ENCODE data around the gene CTTNBP2. TPM values are rescaled to one million over a fixed set of nuclear protein-coding genes. Genes with fewer than 3 reads are reported as not detected.

Gene CTTNBP2
- polyA plus RNA-seq, 1 of the 3 experiments (the other 2 are of a cell fraction), result not detected

- H4K20me1 ChIP-seq (ENCODE audit: insufficient read depth), result no peaks in the 10 kb centered on the region
- H3K36me3 ChIP-seq (replicated peaks in 1 of 2; ENCODE audit: control insufficient read depth in 1 of 2, insufficient read depth in 2 of 2, low read length in 1 of 2), result no peaks in the 10 kb centered on the region
- CTCF ChIA-PET, result interaction anchor here (1.4 kb wide), 1 partner anchor 439 kb away, joined by 3 read pairs; no protein-coding TSS in a partner anchor
- no peak overlapping the region for H3K4me2 ChIP-seq
- no peaks in the 10 kb centered on the region for H3K4me1 ChIP-seq (ENCODE audit: control insufficient read depth in 1 of 2, insufficient read depth in 2 of 2, low read depth in 1 of 2, low read length in 1 of 2)
- DNase-seq, result no peak
- no peaks in the 10 kb centered on the region for H3K27me3 ChIP-seq (ENCODE audit: insufficient read depth)
- no peak for TF ChIP-seq FOXM1 (IDR thresholded peaks at IDR 0.05; ENCODE audit: low read depth)
- no peak for TF ChIP-seq EP300 (IDR thresholded peaks at IDR 0.05; ENCODE audit: borderline replicate concordance in 1 of 2, low read depth in 1 of 2, low read length in 1 of 2)
- TF ChIP-seq RCOR1 (IDR thresholded peaks at IDR 0.05; ENCODE audit: low read length), result no peak
- no peak for TF ChIP-seq NFIC (IDR thresholded peaks at IDR 0.05; ENCODE audit: borderline replicate concordance)
- TF ChIP-seq, protein P1, sequence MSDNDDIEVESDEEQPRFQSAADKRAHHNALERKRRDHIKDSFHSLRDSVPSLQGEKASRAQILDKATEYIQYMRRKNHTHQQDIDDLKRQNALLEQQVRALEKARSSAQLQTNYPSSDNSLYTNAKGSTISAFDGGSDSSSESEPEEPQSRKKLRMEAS (IDR thresholded peaks at IDR 0.05; ENCODE audit: low read depth), result no peak
- no peak for TF ChIP-seq RAD21 (IDR thresholded peaks at IDR 0.05; ENCODE audit: low read length)
- TF ChIP-seq, protein P2, sequence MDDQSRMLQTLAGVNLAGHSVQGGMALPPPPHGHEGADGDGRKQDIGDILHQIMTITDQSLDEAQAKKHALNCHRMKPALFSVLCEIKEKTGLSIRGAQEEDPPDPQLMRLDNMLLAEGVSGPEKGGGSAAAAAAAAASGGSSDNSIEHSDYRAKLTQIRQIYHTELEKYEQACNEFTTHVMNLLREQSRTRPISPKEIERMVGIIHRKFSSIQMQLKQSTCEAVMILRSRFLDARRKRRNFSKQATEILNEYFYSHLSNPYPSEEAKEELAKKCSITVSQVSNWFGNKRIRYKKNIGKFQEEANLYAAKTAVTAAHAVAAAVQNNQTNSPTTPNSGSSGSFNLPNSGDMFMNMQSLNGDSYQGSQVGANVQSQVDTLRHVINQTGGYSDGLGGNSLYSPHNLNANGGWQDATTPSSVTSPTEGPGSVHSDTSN (IDR thresholded peaks at IDR 0.05), result no peak
- TF ChIP-seq YY1 (IDR thresholded peaks at IDR 0.05; ENCODE audit: low read depth), result no peak
- POLR2A ChIA-PET, result interaction anchor here (0.7 kb wide), 1 partner anchor 263 kb away, joined by 3 read pairs; no protein-coding TSS in a partner anchor
- H3K9me3 ChIP-seq, result no peaks in the 10 kb centered on the region
- H3K9ac ChIP-seq, result no peak overlapping the region
- 12% methylated on average over 4 of the region's 4 CpGs for WGBS (ENCODE audit: low lambda C conversion rate)
- H2AFZ ChIP-seq (ENCODE audit: low read depth), result no peak overlapping the region
- H3K79me2 ChIP-seq (ENCODE audit: insufficient read depth), result no peaks in the 10 kb centered on the region
- H3K27ac ChIP-seq (ENCODE audit: low read depth in 2 of 2, low read length in 1 of 2), result no peak overlapping the region
- H3K9me2 ChIP-seq, result 0 out of 2 replicates have a peak, but pooled peaks cover 3% of the 10 kb centered on the region
- H3K4me3 ChIP-seq (ENCODE audit: low read depth in 2 of 2, low read length in 1 of 2), result no peak overlapping the region
- H3F3A ChIP-seq (replicated peaks; ENCODE audit: insufficient read depth), result no peaks in the 10 kb centered on the region
Observed at GRCh38 chr7:117757440-117757839, 115.8 kb downstream of the CTTNBP2 start.

- POLR2A ChIA-PET, result no interaction called here
- H4K20me1 ChIP-seq (ENCODE audit: insufficient read depth), result no peaks in the 10 kb centered on the region
- no peak overlapping the region for H3K4me3 ChIP-seq (ENCODE audit: low read depth in 2 of 2, low read length in 1 of 2)
- 0 out of 2 replicates have a peak, but pooled peaks cover 3% of the 10 kb centered on the region for H3K9me2 ChIP-seq
- DNase-seq, result no peak
- H3K4me1 ChIP-seq (ENCODE audit: control insufficient read depth in 1 of 2, insufficient read depth in 2 of 2, low read depth in 1 of 2, low read length in 1 of 2), result no peaks in the 10 kb centered on the region
- TF ChIP-seq FOXJ3 (CRISPR knock-in tag; IDR thresholded peaks at IDR 0.05) (no peak), ELF1 (IDR thresholded peaks at IDR 0.05) (no peak)
- no peak overlapping the region for H2AFZ ChIP-seq (ENCODE audit: low read depth)
- H3K27ac ChIP-seq (ENCODE audit: low read depth in 2 of 2, low read length in 1 of 2), result no peak overlapping the region
- CTCF ChIA-PET, result interaction anchor here (1.4 kb wide), 1 partner anchor 440 kb away, joined by 3 read pairs; no protein-coding TSS in a partner anchor
- H3F3A ChIP-seq (replicated peaks; ENCODE audit: insufficient read depth), result no peaks in the 10 kb centered on the region
- no peak overlapping the region for H3K9ac ChIP-seq
- H3K27me3 ChIP-seq (ENCODE audit: insufficient read depth), result no peaks in the 10 kb centered on the region
- H3K4me2 ChIP-seq, result no peak overlapping the region
- 8% methylated on average over 5 of the region's 5 CpGs for WGBS (ENCODE audit: low lambda C conversion rate)
- no peaks in the 10 kb centered on the region for H3K36me3 ChIP-seq (replicated peaks in 1 of 2; ENCODE audit: control insufficient read depth in 1 of 2, insufficient read depth in 2 of 2, low read length in 1 of 2)
- no peaks in the 10 kb centered on the region for H3K79me2 ChIP-seq (ENCODE audit: insufficient read depth)
- H3K9me3 ChIP-seq, result no peaks in the 10 kb centered on the region
Observed at GRCh38 chr7:117756586-117757085, 116.6 kb downstream of the CTTNBP2 start.

DNA sequence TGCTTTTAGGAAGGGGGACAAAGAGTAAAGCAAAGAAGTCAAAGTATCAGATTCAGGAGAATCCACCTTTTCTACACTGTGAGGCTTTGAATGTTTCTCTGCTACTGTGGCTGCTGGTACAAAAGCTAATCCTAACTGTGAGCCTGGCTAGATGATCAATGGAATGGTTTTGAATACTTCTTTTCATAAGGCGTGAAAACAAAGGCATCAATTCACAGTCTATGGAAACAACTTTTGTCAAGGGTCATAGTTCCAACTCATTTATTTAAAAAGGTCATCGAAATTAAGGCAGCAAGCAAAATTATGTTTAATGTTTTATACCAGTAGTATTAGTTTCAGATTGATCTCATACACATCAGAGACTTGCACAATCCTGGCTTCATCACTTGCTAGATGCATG lies 118.1 kb downstream of the CTTNBP2 start:
- no peaks in the 10 kb centered on the region for H3K4me1 ChIP-seq (ENCODE audit: control insufficient read depth in 1 of 2, insufficient read depth in 2 of 2, low read depth in 1 of 2, low read length in 1 of 2)
- WGBS (ENCODE audit: low lambda C conversion rate), result 6% methylated on average over 2 of the region's 2 CpGs
- no peak overlapping the region for H3K9ac ChIP-seq
- H4K20me1 ChIP-seq (ENCODE audit: insufficient read depth), result no peaks in the 10 kb centered on the region
- ChIA-PET CTCF (interaction anchor here (0.6 kb wide), 1 partner anchor 434 kb away, joined by 3 read pairs; no protein-coding TSS in a partner anchor), POLR2A (no interaction called here)
- H3K4me2 ChIP-seq, result no peak overlapping the region
- no peaks in the 10 kb centered on the region for H3F3A ChIP-seq (replicated peaks; ENCODE audit: insufficient read depth)
- no peaks in the 10 kb centered on the region for H3K9me3 ChIP-seq
- H3K4me3 ChIP-seq (ENCODE audit: low read depth in 2 of 2, low read length in 1 of 2), result no peak overlapping the region
- DNase-seq, result no peak
- TF ChIP-seq EZH2phosphoT487 (IDR thresholded peaks at IDR 0.05; ENCODE audit: borderline replicate concordance, low read depth) (no peak), YY1 (IDR thresholded peaks at IDR 0.05; ENCODE audit: low read depth) (no peak), GATA2 (CRISPR knock-in tag; IDR thresholded peaks at IDR 0.05) (no peak), RFX5 (IDR thresholded peaks at IDR 0.05; ENCODE audit: low read length) (no peak), MEF2A (IDR thresholded peaks at IDR 0.05; ENCODE audit: borderline replicate concordance, low read depth) (no peak), NFIC (IDR thresholded peaks at IDR 0.05; ENCODE audit: borderline replicate concordance) (no peak), ZBTB33 (IDR thresholded peaks at IDR 0.05; ENCODE audit: borderline replicate concordance, low read depth) (no peak), MXI1 (IDR thresholded peaks at IDR 0.05; ENCODE audit: low read depth, low read length) (no peak), TEAD4 (IDR thresholded peaks at IDR 0.05; ENCODE audit: borderline replicate concordance, insufficient read depth) (no peak)
- no peaks in the 10 kb centered on the region for H3K79me2 ChIP-seq (ENCODE audit: insufficient read depth)
- no peaks in the 10 kb centered on the region for H3K27me3 ChIP-seq (ENCODE audit: insufficient read depth)
- H3K36me3 ChIP-seq (replicated peaks in 1 of 2; ENCODE audit: control insufficient read depth in 1 of 2, insufficient read depth in 2 of 2, low read length in 1 of 2), result no peaks in the 10 kb centered on the region
- no peak overlapping the region for H3K27ac ChIP-seq (ENCODE audit: low read depth in 2 of 2, low read length in 1 of 2)
- no peak overlapping the region for H2AFZ ChIP-seq (ENCODE audit: low read depth)
- H3K9me2 ChIP-seq, result no peaks in the 10 kb centered on the region
